Right lobe of liver (tissue), 4 donors: Measurements from ENCODE around the gene ABCC12.

Source experiments
- CTCF ChIP-seq, 4 donors: fragments of 200-600 bp in 3 of 4; fragments of 450-650 bp in 1 of 4; IDR thresholded peaks; one replicate each; pipeline versions ENCODE4 v1.5.1 to v1.8.0; 2016 to 2022; ENCODE audit warnings: antibody characterized with exemption in 4 of 4, mild to moderate bottlenecking in 2 of 4
- POLR2A ChIP-seq: fragments of 450-650 bp; IDR thresholded peaks from one replicate; pipeline ENCODE4 v1.6.1; 2017; ENCODE audit warnings: antibody characterized with exemption, mild to moderate bottlenecking
- donor health status: DM: no; HTN: no; CAD: no.
- donor health status: DM: no; HTN: no; CAD: no.
- donor health status: DM: no; HTN: yes; CAD: no.

DNA sequence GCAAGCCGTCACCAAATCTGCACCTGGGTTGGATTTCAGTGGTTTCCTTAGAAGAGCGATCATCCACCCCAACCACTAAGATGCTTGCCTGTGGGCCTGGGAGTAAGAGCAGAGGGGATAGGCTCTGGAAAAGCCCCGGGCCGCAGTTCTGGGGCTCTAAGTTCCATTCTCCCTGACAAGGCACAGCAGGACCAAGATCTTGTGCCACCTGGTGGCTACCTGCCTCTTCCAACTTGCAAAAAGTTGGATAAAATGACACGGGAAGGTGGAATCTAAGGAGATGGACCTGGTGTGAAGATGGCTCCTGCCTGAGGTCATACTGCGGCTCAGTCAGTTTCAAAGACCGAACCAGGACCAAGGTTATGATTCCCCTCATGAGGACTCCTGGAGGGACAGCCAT lies 42.3 kb downstream of the ABCC12 start:
- TF ChIP-seq POLR2A: no peak
- TF ChIP-seq CTCF (IDR thresholded peaks at IDR 0.05): peak in 1 of 4 donors; percentile 8
